GM12878 (cell line): ENCODE results near the gene POR. TPM values are rescaled to one million over a fixed set of nuclear protein-coding genes. Genes with fewer than 3 reads are reported as not detected.

Source experiments
- CEBPZ ChIP-seq: fragments of 150-350 bp; IDR thresholded peaks from 2 replicates; pipeline ENCODE4 v1.6.1; 2016; ENCODE audit warnings: low read depth, low read length
- CTCF ChIP-seq, 3 experiments: IDR thresholded peaks in 2 of 3; conservative IDR thresholded peaks in 1 of 3; 2 replicates each; pipeline ENCODE4 v1.5.1; 2011; ENCODE audit warnings: low read depth in 3 of 3, low read length in 3 of 3, mild to moderate bottlenecking in 3 of 3, control low read depth in 2 of 3, moderate library complexity in 2 of 3, inconsistent platforms in 1 of 3, mixed read lengths in 1 of 3; ENCODE audit not compliant: control insufficient read depth in 2 of 3, insufficient read depth in 1 of 3; ENCODE audit errors: extremely low read depth in 1 of 3
- YY1 ChIP-seq: IDR thresholded peaks from 2 replicates; pipeline ENCODE4 v1.6.1; 2011; ENCODE audit warnings: low read depth, mild to moderate bottlenecking, low read length
- ZBTB40 ChIP-seq: fragments of 450-650 bp; IDR thresholded peaks from 2 replicates; pipeline ENCODE4 v1.6.1; 2016; ENCODE audit warnings: mild to moderate bottlenecking, moderate library complexity, borderline replicate concordance
- polyA plus RNA-seq, 11 experiments: library from polyadenylated mRNA; depleted of rRNA in 4 of 11; unstranded in 6 of 11; stranded (reverse) in 5 of 11; fragments of >200 nt; fragmentation: Nextera tagmentation in 4 of 11; fragmentation: Illumina TruSeq in 1 of 11; extraction: Ambion mirVana in 4 of 11; extraction: Trizol in 1 of 11; gene quantifications; 1 replicate in 1 of 11; 2 replicates in 10 of 11; pipeline versions ENCODE4 v1.2.1 to v1.2.3, GENCODE V29; 2011 to 2016; ENCODE audit warnings: inconsistent platforms in 2 of 11, missing spikeins in 2 of 11, low read depth in 1 of 11
- total RNA-seq, 4 experiments: library from RNA; depleted of rRNA in 3 of 4; stranded (reverse); fragments of >200 nt in 3 of 4; fragmentation: Illumina TruSeq in 1 of 4; extraction: Trizol in 1 of 4; gene quantifications; 2 replicates each; pipeline versions ENCODE4 v1.2.1 to v1.2.3, GENCODE V29; 2013 to 2021

Gene POR
- total and polyA plus RNA-seq, 10 of the 15 experiments (the other 5 are each of a cell fraction or from before 2014, with no cell fraction given), result 2.2 to 75.8 (median 35.9) TPM

GRCh38 chr7:75971309-75971960 lies 56.5 kb downstream of the POR start (continued):
- TF ChIP-seq CEBPZ (no peak), CTCF (IDR thresholded peaks at IDR 0.05 in 2 of 3, conservative IDR thresholded peaks at IDR 0.05 in 1 of 3; ENCODE audit: control insufficient read depth in 2 of 3, extremely low read depth in 1 of 3, insufficient read depth in 1 of 3, low read depth in 3 of 3, low read length in 3 of 3) (no peak), ZBTB40 (no peak), YY1 (no peak)
